ENCODE results near the gene TRABD2B.

- TF ChIP-seq POLR2AphosphoS5 (IDR thresholded peaks at IDR 0.05; ENCODE audit: insufficient read depth, low read depth, low read length) (no peak), MAX (IDR thresholded peaks at IDR 0.05; ENCODE audit: insufficient read depth, insufficient read length) (no peak), CTCF (IDR thresholded peaks at IDR 0.05; ENCODE audit: extremely low read depth in 1 of 2, insufficient read depth in 1 of 2, low read depth in 1 of 2, low read length in 2 of 2) (no peak), POLR2A (IDR thresholded peaks at IDR 0.05; ENCODE audit: low read depth, low read length) (no peak), EZH2 (IDR thresholded peaks at IDR 0.05; ENCODE audit: borderline replicate concordance, low read depth, low read length, severe bottlenecking) (no peak), MYC (IDR thresholded peaks at IDR 0.05; ENCODE audit: low read depth, low read length) (no peak), JUN (IDR thresholded peaks at IDR 0.05; ENCODE audit: borderline replicate concordance, insufficient read depth, insufficient read length, low read depth) (no peak), FOS (IDR thresholded peaks at IDR 0.05; ENCODE audit: borderline replicate concordance, insufficient read depth, low read length) (no peak)
Observed at GRCh38 chr1:47885062-47885830, 111.9 kb downstream of the TRABD2B start.
